Fibroblast of skin of left quadriceps (primary cell): ENCODE data around the gene TUBA1B.
A peak's percentile ranks its signal among the peaks of the same experiment; 100 is the strongest.
"Not testable (repeated sequence)": the region's sequence is repeated elsewhere in the genome, so short reads cannot be mapped to it uniquely, and the experiment has no call there.

ENCODE experiments used
- DNase-seq, 2 experiments: peaks; one replicate each; pipeline ENCODE4 v3.0.0-alpha.2; 2013; ENCODE audit warnings: low read depth in 2 of 2

The TUBA1B gene

DNA sequence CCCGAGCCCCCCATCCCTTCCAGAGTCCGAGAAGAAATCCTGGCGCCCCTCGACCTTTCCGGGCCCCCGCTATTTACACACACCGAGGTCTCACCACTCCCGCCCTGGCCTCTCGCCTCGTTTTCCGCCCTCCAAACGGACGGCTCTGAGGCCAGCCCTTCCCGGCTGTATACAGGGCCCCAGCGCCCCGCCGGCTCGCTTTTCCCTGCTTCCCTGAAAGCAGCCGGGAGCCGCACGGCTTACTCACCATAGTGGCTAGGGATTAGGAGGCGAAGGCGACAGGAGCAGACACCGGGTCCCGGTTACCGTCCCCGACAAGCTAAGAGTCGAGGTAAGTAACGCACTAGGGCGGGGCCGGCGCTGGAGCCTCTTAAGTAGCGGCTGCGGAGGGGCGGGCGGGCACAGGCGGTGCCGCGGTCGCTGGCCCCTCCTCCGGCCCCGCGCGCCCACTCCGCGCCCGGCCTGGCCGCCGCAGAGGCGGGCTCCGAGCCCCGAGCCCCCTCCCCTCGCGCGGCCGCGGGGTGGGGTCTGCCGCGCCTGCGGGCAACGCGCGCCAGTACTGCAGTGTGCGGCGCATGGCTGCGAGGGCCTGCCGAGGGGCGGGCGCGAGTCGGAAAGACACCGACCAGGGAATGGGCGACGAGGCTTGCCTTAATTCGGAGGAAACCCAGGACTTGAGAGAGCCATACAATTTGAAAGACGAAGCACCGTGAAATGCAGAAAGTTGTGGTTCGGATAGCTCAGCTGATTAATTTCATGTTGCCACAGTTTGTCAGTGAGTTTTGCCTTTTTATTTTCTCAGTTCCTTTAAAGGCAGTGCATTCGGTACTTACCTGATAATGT, at the start of gene TUBA1B:
Gene TUBA1B, minus strand, starts transcription at position 345 of the 843 bp plus-strand sequence. Its CDS starts 95 bp downstream, at position 250.
- DNase-seq = peak; percentile 77 to 83

DNA sequence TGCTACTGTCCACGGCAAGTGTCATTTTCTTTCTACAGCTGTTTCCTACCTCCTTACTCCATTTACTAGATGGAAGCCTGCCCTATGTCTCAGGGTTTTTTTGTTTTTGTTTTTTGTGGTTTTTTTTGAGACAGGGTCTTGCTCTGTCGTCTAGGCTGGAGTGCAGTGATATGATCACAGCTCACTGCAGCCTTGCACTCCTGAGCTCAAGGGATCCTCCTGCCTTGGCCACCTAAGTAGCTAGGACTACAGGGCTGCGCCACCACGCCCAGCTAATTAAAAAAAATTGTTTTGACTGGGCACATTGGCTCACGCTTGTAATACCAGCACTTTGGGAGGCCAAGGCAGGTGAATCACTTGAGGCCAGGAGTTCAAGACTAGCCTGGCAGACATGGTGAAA, 43.0 kb upstream of the TUBA1B start:
- DNase-seq = no peak

DNA sequence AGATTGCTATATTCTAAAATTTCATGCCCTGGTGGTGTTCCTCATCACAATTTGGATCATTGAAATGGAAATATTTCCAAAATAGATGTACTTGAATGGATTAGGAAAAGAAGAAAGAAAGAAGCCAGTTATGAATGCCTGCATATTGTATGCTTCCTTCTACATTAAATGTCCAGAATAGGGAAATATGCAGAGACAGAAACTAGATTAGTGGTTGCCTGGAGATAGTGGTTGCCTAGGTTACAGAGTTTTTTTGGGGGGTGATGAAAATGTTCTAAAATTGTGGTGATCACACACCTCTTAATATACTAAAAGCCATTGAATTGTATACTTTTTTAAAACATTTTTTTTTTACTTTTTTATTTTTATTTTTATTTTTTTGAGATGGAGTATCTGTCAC, 39.7 kb upstream of the TUBA1B start:
- no peak for DNase-seq

DNA sequence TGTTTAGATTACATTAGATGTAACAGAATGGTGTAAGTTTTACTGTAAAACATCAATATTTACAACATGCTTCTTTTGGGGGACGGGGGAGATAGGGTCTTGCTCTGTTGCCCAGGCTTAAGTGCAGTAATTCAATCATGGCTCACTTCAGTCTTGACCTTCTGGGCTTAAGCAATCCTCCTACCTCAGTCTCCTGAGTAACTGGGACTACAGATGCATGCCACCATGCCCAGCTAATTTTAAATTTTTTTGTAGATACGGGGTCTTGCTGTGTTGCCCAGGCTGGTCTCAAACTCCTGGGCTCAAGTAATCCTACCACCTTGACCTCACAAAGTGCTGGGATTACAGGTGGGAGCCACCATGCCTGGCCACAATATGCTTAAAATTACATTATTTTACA, 33.9 kb upstream of the TUBA1B start:
- no peak for DNase-seq

DNA sequence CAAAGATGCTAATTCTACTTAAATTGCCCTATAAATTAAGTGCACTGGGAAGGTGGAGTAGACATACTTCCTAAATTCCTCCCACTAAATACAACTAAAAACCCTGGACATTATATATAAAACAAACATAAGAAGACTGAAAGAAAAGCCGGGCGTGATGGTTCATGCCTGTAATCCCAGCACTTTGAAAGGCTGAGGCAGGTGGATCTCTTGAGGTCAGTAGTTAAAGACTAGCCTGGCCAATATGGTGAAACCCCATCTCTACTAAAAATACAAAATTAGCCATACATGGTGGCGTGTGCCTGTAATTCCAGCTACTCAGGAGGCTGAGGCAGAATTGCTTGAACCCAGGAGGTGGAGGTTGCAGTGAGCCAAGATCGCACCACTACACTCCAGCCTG, 30.7 kb upstream of the TUBA1B start:
- DNase-seq = not testable (repeated sequence)

DNA sequence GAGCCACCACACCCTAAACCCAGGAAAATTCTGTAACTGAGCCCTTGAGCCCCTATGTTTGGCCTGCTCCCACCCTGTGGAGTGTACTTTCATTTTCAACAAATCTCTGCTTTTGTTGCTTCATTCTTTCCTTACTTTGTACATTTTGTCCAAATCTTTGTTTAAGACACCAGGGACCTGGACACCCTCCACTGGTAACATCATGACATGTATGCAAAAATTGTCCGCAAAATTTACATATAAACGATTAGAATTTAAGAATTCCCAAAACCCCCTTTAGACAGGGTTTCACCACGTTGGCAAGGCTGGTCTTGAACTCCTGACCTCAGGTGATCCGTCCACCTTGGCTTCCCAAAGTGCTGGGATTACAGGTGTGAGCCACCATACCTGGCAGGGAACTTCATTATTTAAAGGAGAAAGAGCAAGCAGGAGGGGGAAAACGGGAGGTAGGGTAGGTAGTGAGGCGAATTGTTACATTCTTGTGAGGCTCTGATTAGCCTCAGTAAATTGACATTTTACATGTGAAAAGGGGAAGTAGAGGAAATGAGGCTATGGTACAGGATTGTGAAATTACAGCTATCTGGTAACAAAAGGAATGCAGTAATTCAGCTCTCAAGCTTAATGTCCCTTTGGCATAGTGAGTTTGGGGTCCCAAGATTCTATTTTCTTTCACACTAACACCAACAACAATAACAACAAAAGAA, 30.0 kb upstream of the TUBA1B start:
- no peak for DNase-seq

DNA sequence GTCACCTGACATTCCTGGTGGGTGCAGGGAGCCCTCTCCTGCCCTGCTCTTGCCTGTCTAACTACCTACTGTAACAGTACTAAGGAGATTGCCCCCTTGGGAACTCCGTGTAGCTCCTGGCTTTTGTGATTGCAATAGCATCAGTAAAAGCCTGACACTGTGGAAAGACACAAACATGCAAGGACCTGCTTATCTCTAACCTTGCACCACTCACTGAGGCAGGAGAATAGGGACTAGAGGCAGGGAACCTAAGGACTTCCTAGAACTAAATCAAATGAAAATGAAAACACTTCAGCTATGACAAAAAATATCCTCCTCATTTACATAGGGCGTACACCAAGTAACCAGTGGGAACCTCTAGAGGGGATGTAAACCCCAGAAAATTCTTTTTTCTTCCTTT, 29.2 kb upstream of the TUBA1B start:
- no peak for DNase-seq

DNA sequence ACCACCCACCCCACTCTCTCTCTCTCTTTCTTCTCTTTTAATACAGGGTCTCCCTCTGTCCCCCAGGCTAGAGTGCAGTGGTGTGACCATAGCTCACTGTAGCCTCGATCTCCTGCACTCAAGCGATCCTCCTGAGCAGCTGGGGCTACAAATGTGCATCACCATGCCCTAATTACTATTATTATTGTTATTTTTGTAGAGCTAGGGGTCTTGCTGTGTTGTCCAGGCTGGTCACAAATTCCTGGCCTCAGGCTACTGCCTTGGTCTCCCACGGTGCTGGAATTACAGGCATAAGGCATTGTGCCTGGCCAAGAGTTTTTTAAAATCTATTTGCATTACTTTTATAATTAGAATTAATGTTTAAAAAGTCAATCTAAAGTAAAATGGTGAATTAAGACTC, 23.0 kb upstream of the TUBA1B start:
- DNase-seq = no peak

DNA sequence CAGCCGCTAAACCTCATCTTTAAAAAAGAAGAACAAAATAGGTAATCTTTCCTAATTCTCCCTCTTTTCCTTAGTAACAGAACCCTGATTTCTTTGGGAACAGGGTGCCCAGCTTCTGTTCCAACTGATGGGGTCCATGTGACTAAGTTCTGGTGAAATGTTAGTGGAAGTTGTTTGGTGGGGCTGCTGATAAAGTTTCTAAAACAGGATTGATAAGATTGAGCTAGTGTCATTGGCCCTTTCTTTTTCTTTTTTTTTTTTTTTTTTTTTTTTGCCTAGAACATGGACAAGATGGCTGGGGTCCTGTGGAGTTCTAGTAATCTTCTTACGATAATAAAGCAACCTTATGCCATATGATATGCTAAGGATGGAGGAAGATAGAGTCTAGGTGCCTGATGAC, 16.2 kb upstream of the TUBA1B start:
- no peak for DNase-seq

DNA sequence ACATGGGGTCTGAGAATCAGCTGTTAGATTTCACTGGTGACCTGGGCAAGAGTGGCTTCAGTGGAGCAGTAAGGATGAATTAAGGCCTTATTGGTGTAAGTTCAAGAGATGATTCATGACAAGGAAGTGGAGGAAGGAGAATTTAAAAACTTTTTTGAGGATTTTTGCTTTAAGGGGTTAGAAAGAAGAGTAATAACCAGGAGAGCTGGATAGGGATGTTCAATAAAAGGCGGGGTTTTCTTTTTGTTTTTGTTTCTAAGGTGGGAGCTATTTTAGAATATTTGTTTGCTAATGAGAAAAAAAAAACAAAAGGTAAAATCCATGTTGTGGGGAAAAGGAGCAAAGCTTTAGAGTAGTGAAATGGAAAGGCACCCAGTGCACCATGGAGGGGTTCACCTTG, 15.2 kb upstream of the TUBA1B start:
- no peak for DNase-seq

DNA sequence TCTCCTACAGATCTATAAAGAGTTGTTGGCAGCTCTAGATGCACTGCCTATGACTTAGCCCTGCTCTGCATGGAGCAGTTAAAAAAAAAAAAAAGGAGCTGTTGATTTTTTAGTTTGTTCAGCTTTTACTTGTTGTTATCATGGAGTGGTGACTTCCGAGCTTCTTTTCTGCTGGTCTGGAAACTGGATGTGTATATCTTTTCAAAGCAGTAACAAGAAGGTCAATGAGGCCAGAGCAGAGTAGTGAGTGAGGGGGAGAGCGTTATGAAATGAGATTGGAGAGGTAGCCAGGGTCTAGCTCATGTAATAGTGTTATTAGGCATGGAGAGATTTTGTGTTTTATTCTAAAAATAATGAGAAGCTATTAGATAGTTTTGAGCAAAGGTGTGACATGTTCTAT, 13.2 kb upstream of the TUBA1B start:
- DNase-seq = no peak

DNA sequence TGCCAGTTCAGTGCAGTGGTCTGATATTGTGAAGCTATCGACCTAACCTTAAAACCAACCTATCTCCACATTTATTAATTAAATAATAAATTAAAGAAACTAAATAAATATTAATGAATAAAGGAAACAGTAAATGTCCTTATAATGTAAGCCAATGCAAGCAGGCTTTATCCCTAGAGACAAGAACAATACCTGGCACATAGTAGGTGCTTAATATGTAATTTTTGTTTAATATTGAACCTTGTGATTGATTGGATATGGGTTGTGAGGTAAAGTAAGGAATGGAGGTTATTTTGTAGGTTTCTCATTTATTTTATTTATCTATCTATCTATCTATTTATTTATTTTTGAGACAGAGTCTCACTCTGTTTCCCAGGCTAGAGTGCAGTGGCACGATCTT, 7.8 kb upstream of the TUBA1B start:
- DNase-seq = no peak

DNA sequence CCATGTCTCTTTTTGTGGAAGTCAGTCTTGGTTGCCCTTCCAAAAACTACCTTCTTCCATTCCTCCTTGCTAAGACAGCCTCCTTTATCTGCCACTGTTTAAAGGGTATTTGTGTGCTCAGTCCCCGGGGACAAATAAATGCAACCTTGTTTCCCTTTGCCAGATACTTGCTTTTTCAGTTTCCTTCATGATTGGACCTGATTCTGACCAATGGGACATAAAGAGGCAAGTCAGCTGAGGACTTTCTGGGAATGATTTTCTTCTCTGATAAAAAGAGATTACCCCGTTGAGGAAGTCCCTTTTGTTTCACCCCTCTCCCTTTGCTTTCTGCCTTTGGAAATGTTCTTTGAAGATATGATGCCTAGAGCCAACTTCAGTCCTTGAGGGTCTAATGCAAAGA, 7.4 kb upstream of the TUBA1B start:
- no peak for DNase-seq

DNA sequence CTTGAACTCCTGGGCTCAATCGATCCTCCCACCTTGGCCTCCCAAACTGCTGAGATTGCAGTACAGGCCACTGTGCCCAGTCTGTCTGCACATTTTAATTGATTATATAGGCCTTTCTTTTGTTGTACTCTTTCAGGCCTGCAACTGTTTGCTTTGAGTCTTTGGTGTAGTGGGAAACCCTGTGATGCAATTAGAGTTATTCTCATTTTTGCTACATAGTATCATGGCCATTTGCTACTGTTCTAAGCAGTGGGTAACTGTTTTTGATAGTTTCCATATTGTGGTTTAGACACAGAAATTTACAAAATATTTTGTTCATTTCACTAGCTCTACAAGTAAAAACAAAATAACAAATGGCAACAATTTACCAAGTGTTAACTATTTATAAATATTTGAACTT, 6.3 kb upstream of the TUBA1B start:
- no peak for DNase-seq

DNA sequence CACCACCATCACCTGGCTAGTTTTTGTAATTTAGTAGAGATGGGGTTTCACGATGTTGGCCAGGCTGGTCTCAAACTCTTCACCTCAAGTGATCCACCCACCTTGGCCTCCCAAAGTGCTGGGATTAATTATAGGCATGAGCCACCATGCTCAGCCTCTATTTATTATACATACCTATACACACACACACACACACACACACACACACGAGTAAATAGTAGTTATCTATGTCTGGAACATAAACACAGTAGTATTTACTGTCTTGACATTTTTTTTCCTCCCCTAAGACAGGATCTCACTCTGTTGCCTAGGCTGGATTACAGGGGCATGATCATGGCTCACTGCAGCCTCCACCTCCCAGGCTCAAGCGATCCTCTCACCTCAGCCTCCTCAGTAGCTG, 5.8 kb upstream of the TUBA1B start:
- not testable (repeated sequence) for DNase-seq

DNA sequence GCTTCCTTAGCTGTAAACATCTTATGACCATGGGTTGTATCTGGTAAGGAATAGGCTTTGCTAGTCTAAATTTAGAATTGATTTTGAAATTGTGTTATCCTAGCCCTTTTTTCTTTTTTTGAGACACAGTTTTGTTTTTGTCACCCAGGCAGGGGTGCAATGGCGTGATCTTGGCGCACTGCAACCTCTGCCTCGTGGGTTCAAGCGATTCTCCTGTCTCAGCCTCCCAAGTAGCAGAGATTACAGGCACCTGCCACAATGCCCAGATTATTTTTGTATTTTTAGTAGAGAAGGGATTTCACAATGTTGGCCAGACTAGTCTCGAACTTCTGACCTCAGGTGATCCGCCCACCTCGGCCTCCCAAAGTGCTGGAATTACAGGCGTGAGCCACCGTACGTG, 2.4 kb upstream of the TUBA1B start:
- DNase-seq = no peak

DNA sequence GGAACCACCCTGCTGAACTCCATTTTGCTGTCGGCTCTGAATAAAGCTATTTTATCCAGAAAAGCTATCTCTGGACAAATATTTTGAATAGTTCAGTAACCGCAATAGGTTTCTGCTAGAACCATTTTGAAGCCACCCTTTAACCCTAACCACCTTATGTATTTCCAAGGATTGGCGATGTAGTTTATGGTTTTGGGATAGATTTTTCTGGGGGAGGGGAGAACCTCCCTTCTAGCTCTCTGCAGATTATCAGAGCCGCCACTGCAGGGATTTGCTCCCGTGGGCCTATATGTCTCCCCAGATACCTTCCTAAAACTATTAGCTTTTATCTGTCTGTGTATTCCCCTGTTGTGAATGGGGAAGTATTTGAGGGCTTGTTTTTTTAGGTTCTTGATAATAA, 1.8 kb upstream of the TUBA1B start:
- no peak for DNase-seq

DNA sequence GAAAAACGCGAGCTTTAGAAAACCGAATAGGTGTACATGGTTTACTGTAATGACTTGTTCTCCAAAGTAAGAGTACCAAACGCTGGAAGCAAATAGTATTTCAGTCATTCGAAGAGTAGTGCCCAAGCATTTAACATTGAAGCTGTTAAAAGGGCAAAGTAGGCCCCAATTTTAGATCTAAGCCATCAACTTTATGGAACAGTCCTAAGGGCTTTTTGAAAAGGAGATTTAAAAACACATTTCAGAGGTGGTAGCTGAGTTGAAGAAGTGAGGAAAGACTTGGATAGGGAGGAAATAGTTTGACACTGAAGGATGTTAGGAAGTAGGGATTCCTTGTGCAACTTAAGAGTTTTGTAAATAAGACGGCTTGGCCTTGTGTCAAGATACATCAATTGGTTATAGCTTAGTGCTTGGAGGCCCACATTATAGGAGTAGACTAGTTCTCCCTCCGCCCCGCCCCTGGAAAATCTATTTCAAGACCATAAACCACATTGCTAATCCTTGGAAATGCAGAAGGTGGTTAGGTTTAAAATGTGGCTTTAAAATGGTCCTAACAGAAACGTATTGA, 783 bp upstream of the TUBA1B start:
- DNase-seq = peak; percentile 49 to 50

DNA sequence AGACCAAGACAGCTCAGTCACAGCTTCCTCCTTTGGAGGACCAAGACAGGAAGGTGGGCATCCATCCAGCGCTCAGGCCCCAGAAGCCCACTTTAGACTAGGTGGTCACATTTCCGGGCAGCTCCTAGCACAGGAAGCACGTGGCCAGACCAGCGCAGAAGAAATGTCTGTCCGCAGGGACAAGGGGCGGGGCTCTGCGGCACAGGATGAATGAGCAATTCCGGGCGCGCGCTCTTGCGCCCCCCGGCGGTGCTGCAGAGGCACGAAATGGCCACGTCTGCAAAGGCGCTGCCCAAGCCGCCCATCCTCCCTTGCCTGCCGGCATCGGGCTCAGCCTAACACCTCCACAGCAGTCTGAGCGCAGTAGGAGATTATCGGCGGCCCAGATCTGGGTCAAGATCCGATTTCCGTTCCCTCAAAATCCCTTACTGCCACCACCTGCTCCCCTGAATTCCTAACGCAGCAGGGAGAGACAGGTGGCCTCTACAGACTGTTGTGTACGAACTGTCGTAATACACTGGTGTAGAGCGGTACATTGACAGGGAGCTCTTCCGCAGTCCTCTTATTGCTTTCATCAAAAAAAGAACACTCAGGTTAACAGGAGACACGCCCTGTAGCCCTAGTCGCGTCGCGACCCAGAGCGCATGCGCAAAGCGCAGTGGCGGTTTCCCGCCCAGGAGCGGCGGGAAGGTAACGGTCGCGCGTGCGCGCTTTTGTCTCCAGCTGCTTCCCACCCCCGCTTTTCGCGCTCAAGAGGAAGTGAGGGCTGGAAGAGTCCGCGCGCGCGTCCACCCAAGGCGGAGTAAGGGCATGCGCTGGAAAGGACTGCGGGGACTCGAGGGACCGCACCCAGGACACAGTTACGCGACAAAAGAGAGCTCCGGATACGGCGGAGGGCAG, 794 bp downstream of the TUBA1B start:
- peak; percentile 81 to 83 for DNase-seq

DNA sequence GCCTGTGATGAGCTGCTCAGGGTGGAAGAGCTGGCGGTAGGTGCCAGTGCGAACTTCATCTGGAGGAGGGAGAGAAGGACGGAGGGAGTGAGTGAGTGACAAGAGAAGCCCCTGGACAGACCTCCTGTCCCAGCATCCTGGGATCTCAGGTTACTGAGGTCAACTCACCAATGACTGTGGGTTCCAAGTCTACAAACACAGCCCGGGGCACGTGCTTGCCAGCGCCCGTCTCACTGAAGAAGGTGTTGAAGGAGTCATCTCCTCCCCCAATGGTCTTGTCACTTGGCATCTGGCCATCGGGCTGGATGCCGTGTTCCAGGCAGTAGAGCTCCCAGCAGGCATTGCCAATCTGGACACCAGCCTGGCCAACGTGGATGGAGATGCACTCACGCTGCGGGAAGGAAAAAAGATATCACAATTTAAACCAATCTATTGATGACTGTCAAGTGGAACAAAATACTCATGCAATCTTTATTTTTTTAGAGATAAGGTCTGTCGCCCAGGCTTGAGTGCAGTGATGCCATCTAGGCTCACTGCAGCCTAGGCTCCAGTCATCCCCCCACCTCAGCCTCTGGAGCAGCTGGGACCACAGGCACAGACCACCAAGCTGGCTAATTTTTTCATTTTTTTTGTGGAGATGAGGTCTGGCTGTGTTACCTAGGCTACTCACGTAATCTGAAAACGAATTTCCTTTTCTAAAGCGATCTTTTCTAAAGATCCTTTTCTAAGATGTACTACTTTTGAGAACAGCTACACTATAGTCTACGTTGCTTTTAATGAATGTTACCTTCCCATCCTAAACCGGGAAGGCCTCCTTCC, 1.7 kb downstream of the TUBA1B start:
- no peak for DNase-seq

DNA sequence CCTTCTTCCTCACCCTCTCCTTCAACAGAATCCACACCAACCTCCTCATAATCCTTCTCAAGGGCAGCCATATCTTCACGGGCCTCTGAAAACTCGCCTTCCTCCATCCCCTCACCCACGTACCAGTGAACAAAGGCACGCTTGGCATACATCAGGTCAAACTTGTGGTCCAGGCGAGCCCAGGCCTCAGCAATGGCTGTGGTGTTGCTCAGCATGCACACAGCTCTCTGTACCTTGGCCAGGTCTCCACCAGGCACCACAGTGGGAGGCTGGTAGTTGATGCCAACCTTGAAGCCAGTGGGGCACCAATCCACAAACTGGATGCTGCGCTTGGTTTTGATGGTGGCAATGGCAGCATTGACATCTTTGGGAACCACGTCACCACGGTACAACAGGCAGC, 3.2 kb downstream of the TUBA1B start:
- DNase-seq = not testable (repeated sequence)
